ENCODE results near the gene HOXA10. TPM values are rescaled to one million over a fixed set of nuclear protein-coding genes. Genes with fewer than 3 reads are reported as not detected.

Gene HOXA10
- total RNA-seq, 1 experiment from 2014 or later = not detected

DNA sequence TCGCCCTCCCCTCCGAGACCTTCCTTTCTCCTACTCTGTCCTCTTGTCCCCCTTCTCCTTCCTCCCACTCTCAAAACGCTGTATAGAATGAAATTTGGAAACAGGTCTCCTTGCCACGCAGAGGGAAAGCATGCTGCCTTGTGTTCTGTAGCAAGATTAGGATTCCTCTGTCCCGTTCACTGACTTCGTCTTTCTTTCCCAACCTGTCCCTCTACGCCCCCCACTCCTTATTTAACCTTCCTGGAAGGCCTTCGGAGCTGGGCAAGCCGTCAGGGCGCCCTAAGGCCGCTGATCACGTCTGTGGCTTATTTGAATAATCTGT, 10.1 kb downstream of the HOXA10 start:
- H3K36me3 ChIP-seq (ENCODE audit: low read depth) = no peaks in the 10 kb centered on the region
- H3K9me2 ChIP-seq (ENCODE audit: insufficient read depth) = no peaks in the 10 kb centered on the region
- BruUV-seq (replicated peaks) = no TSS peak
- ChIA-PET CTCF (no interaction called here), POLR2A (ENCODE audit: unreplicated experiment) (no interaction called here)
- H3K4me3 ChIP-seq = no peak overlapping the region
- peaks cover 28% of the 10 kb centered on the region for H3F3A ChIP-seq (ENCODE audit: insufficient read depth, low read depth)
- H3K79me2 ChIP-seq (ENCODE audit: low read depth) = no peaks in the 10 kb centered on the region
- TF ChIP-seq CTCF (conservative IDR thresholded peaks at IDR 0.05) = no peak
- H4K20me1 ChIP-seq (ENCODE audit: insufficient read depth) = no peaks in the 10 kb centered on the region
- H3K4me1 ChIP-seq (replicated peaks; ENCODE audit: insufficient read depth) = 0 out of 2 replicates have a peak, but pooled peaks cover 9% of the 10 kb centered on the region
- no peak for DNase-seq
- intact Hi-C loops (cut with micrococcal nuclease; ENCODE audit: unreplicated experiment) = loop anchor here (5.0 to 10.0 kb wide), 3 partner anchors 931 to 1597 kb away; no protein-coding TSS in a partner anchor
- H3K27me3 ChIP-seq (ENCODE audit: insufficient read depth, low read depth) = no peaks in the 10 kb centered on the region
- H3K27ac ChIP-seq = no peak overlapping the region
- no peak overlapping the region for H3K4me2 ChIP-seq
- H3K9me3 ChIP-seq (ENCODE audit: insufficient read depth, low read depth) = no peaks in the 10 kb centered on the region
- no peak overlapping the region for H2AFZ ChIP-seq

- H3K4me2 ChIP-seq = no peak overlapping the region
- H3K9me3 ChIP-seq (ENCODE audit: insufficient read depth, low read depth) = no peaks in the 10 kb centered on the region
- H2AFZ ChIP-seq = no peak overlapping the region
- no peaks in the 10 kb centered on the region for H3K9me2 ChIP-seq (ENCODE audit: insufficient read depth)
- no peak overlapping the region for H3K27ac ChIP-seq
- H3K27me3 ChIP-seq (ENCODE audit: insufficient read depth, low read depth) = no peaks in the 10 kb centered on the region
- intact Hi-C loops (cut with micrococcal nuclease; ENCODE audit: unreplicated experiment) = loop anchor here (5.0 to 10.0 kb wide), 3 partner anchors 931 to 1596 kb away; no protein-coding TSS in a partner anchor
- ChIA-PET POLR2A (ENCODE audit: unreplicated experiment) (interaction anchor here (0.6 kb wide), 1 partner anchor 786 kb away, joined by 5 read pairs; no protein-coding TSS in a partner anchor), CTCF (interaction anchor here (0.9 to 3.1 kb wide), 3 partner anchors 404 to 794 kb away, joined by 3 to 24 read pairs (median 11); no protein-coding TSS in a partner anchor)
- peaks cover 26% of the 10 kb centered on the region for H3F3A ChIP-seq (ENCODE audit: insufficient read depth, low read depth)
- no TSS peak for BruUV-seq (replicated peaks)
- H3K4me3 ChIP-seq = no peak overlapping the region
- no peaks in the 10 kb centered on the region for H4K20me1 ChIP-seq (ENCODE audit: insufficient read depth)
- no peaks in the 10 kb centered on the region for H3K36me3 ChIP-seq (ENCODE audit: low read depth)
- DNase-seq = no peak
- no peaks in the 10 kb centered on the region for H3K79me2 ChIP-seq (ENCODE audit: low read depth)
- TF ChIP-seq CTCF (conservative IDR thresholded peaks at IDR 0.05) (no peak), EZH2 (IDR thresholded peaks at IDR 0.05; ENCODE audit: low read depth) (no peak)
- H3K4me1 ChIP-seq (replicated peaks; ENCODE audit: insufficient read depth) = 0 out of 2 replicates have a peak, but pooled peaks cover 3% of the 10 kb centered on the region
Measured at GRCh38 chr7:27163288-27164044, 10.7 kb downstream of the HOXA10 start.

GRCh38 chr7:27162561-27163287, 11.4 kb downstream of the HOXA10 start:
- H3K4me2 ChIP-seq = no peak overlapping the region
- ChIA-PET POLR2A (ENCODE audit: unreplicated experiment) (interaction anchor here (0.6 to 0.7 kb wide), 2 partner anchors 786 to 1011 kb away, joined by 5 read pairs; partner anchors contain the start of gene NFE2L3), CTCF (interaction anchor here (0.9 to 3.1 kb wide), 4 partner anchors 403 to 794 kb away, joined by 3 to 24 read pairs (median 7); no protein-coding TSS in a partner anchor)
- H3K9me3 ChIP-seq (ENCODE audit: insufficient read depth, low read depth) = no peaks in the 10 kb centered on the region
- no peak overlapping the region for H3K4me3 ChIP-seq
- H3K4me1 ChIP-seq (replicated peaks; ENCODE audit: insufficient read depth) = 0 out of 2 replicates have a peak, but pooled peaks cover 3% of the 10 kb centered on the region
- intact Hi-C loops (cut with micrococcal nuclease; ENCODE audit: unreplicated experiment) = loop anchor here (5.0 to 10.0 kb wide), 3 partner anchors 932 to 1595 kb away; no protein-coding TSS in a partner anchor
- H3K79me2 ChIP-seq (ENCODE audit: low read depth) = no peaks in the 10 kb centered on the region
- BruUV-seq (replicated peaks) = no TSS peak
- no peak for DNase-seq
- H3K9me2 ChIP-seq (ENCODE audit: insufficient read depth) = no peaks in the 10 kb centered on the region
- H2AFZ ChIP-seq = no peak overlapping the region
- no peak overlapping the region for H3K27ac ChIP-seq
- H4K20me1 ChIP-seq (ENCODE audit: insufficient read depth) = no peaks in the 10 kb centered on the region
- H3K36me3 ChIP-seq (ENCODE audit: low read depth) = no peaks in the 10 kb centered on the region
- peaks cover 18% of the 10 kb centered on the region for H3F3A ChIP-seq (ENCODE audit: insufficient read depth, low read depth)
- H3K27me3 ChIP-seq (ENCODE audit: insufficient read depth, low read depth) = no peaks in the 10 kb centered on the region
- TF ChIP-seq CTCF (conservative IDR thresholded peaks at IDR 0.05) = no peak
- TF ChIP-seq EZH2 (IDR thresholded peaks at IDR 0.05; ENCODE audit: low read depth) = no peak
